Nephron (organoid): ENCODE results near the gene RNASE12.

Source experiments
- H3K27ac Mint-ChIP-seq, 3 experiments: 2 replicates each; pipeline ENCODE4 v1.8.0; 2020; ENCODE audit warnings: mixed read lengths in 3 of 3, mild to moderate bottlenecking in 2 of 3, moderate library complexity in 1 of 3
- H3K27me3 Mint-ChIP-seq: 2 replicates; pipeline ENCODE4 v1.8.0; 2021; ENCODE audit warnings: low read depth, mild to moderate bottlenecking, moderate library complexity, mixed read lengths
- H3K36me3 Mint-ChIP-seq: 2 replicates; pipeline ENCODE4 v1.8.0; 2020; ENCODE audit warnings: low read depth, mixed read lengths
- H3K4me1 Mint-ChIP-seq: 2 replicates; pipeline ENCODE4 v1.8.0; 2020; ENCODE audit warnings: mixed read lengths
- H3K4me3 Mint-ChIP-seq, 3 experiments: 2 replicates each; pipeline ENCODE4 v1.8.0; 2020; ENCODE audit warnings: mild to moderate bottlenecking in 3 of 3, mixed read lengths in 3 of 3, moderate library complexity in 2 of 3
- H3K9me3 Mint-ChIP-seq: 2 replicates; pipeline ENCODE4 v1.8.0; 2020; ENCODE audit warnings: mixed read lengths
- TF ChIP-seq, protein P1 (sequence below), 3 experiments: fragments of 200-600 bp; sonication (generic); IDR thresholded peaks; one replicate each; pipeline ENCODE4 v1.5.0; 2021; ENCODE audit warnings: antibody characterized with exemption in 3 of 3; ENCODE audit not compliant: unreplicated experiment in 3 of 3

RNASE12 gene, protein sequence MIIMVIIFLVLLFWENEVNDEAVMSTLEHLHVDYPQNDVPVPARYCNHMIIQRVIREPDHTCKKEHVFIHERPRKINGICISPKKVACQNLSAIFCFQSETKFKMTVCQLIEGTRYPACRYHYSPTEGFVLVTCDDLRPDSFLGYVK

GRCh38 chr14:20591235-20591634, at the start of gene RNASE12:
Gene RNASE12 (minus strand): TSS chr14:20591376. CDS start chr14:20590723, 653 bp downstream.
- Mint-ChIP-seq H3K27me3 (peaks cover 22% of the 10 kb centered on the region), H3K27ac (no peak within 1 kb of the TSS), H3K9me3 (no peaks in the 10 kb centered on the region), H3K4me3 (no peak within 1 kb of the TSS), H3K36me3 (no peaks in the 10 kb centered on the region), H3K4me1 (no peaks in the 10 kb centered on the region)
- TF ChIP-seq, protein P1, sequence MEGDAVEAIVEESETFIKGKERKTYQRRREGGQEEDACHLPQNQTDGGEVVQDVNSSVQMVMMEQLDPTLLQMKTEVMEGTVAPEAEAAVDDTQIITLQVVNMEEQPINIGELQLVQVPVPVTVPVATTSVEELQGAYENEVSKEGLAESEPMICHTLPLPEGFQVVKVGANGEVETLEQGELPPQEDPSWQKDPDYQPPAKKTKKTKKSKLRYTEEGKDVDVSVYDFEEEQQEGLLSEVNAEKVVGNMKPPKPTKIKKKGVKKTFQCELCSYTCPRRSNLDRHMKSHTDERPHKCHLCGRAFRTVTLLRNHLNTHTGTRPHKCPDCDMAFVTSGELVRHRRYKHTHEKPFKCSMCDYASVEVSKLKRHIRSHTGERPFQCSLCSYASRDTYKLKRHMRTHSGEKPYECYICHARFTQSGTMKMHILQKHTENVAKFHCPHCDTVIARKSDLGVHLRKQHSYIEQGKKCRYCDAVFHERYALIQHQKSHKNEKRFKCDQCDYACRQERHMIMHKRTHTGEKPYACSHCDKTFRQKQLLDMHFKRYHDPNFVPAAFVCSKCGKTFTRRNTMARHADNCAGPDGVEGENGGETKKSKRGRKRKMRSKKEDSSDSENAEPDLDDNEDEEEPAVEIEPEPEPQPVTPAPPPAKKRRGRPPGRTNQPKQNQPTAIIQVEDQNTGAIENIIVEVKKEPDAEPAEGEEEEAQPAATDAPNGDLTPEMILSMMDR (IDR thresholded peaks at IDR 0.05; ENCODE audit: unreplicated experiment in 3 of 3), result no peak

GRCh38 chr14:20632831-20633691, 41.9 kb upstream of the RNASE12 start:
- Mint-ChIP-seq H3K36me3 (no peaks in the 10 kb centered on the region), H3K4me3 (peak overlapping the region; percentile 83 to 91 (median 88)), H3K27me3 (peaks cover 91% of the 10 kb centered on the region), H3K9me3 (peaks cover 6% of the 10 kb centered on the region), H3K27ac (no peak overlapping the region), H3K4me1 (peaks cover 31% of the 10 kb centered on the region)
- TF ChIP-seq, protein P1 (IDR thresholded peaks at IDR 0.05; ENCODE audit: unreplicated experiment in 3 of 3), result no peak

DNA sequence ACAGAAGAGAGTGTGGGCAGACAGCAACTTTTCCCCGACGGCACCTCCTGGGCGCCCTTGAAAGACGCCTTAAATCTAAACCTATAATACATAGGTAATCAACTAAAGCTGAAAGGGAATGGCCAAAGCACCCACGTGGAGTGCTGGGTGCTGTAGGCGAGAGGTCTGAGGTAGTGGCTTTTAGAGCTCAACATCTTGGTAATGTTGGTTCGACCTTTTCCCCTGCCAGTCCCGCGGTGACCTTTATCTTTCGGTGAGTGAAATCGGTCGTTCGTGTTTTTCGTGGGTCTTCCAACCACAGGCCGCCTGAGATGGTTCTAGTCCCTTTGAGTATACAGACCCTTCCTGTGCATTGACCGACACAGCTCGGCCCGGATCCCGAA, 41.3 kb upstream of the RNASE12 start:
- Mint-ChIP-seq H3K4me3 (peak overlapping the region; percentile 83 to 91 (median 88)), H3K27me3 (peaks cover 95% of the 10 kb centered on the region), H3K36me3 (no peaks in the 10 kb centered on the region), H3K4me1 (peaks cover 37% of the 10 kb centered on the region), H3K27ac (no peak overlapping the region), H3K9me3 (peaks cover 6% of the 10 kb centered on the region)
- TF ChIP-seq, protein P1 (IDR thresholded peaks at IDR 0.05; ENCODE audit: unreplicated experiment in 3 of 3), result no peak

DNA sequence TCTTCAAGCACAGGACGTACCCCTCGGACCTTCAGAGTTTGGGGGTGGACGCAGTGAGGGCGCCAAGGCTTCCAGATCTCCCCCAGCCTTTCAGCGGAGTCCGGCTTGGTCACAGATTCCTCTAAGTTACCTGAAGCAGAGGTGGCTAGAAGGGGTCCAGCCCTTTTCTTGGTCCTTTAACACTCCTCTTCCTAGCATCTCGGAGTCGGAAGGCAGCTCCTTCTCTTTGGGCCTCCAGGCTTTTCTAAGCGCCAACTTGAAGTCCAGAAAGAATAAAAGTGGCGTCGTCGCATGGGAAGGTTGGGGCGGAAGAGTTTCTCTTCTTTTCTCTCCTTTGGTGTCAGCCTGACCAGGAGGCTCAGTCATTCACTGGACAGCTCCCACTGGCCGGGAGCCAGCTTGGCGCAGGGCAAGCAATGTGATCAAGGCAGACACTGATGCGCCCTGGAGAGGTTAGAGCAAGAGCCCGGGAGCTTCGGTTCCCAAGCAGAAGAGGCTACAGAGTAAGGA, 40.8 kb upstream of the RNASE12 start:
- Mint-ChIP-seq H3K4me1 (peaks cover 38% of the 10 kb centered on the region), H3K27me3 (peaks cover 96% of the 10 kb centered on the region), H3K9me3 (peaks cover 6% of the 10 kb centered on the region), H3K4me3 (peak overlapping the region; percentile 83 to 91 (median 88)), H3K27ac (no peak overlapping the region), H3K36me3 (no peaks in the 10 kb centered on the region)
- TF ChIP-seq, protein P1 (IDR thresholded peaks at IDR 0.05; ENCODE audit: unreplicated experiment in 3 of 3), result no peak

- Mint-ChIP-seq H3K4me1 (peaks cover 38% of the 10 kb centered on the region), H3K9me3 (peaks cover 6% of the 10 kb centered on the region), H3K27me3 (peaks cover 97% of the 10 kb centered on the region), H3K4me3 (peak overlapping the region; percentile 85 to 91 (median 88)), H3K27ac (peak overlapping the region in 2 of 3 experiments; percentile 10 to 16), H3K36me3 (no peaks in the 10 kb centered on the region)
- TF ChIP-seq, protein P1 (IDR thresholded peaks at IDR 0.05; ENCODE audit: unreplicated experiment in 3 of 3), result no peak
Measured at GRCh38 chr14:20631023-20631879, 40.1 kb upstream of the RNASE12 start.
